AG04450 (cell line): Measurements from ENCODE around the gene DEK. TPM values are rescaled to one million over a fixed set of nuclear protein-coding genes. Genes with fewer than 3 reads are reported as not detected.
A peak's percentile ranks its signal among the peaks of the same experiment; 100 is the strongest.

Experiments
- CTCF ChIA-PET: fragments of 300-600, 350-600 bp; formaldehyde crosslinking; extraction: SDS; loops from one replicate; lab custom pipeline; 2022; ENCODE audit warnings: antibody characterized with exemption, inconsistent platforms; lab: Charles Lee
- POLR2A ChIA-PET: fragments of 350-600 bp; formaldehyde crosslinking; extraction: SDS; loops from one replicate; lab custom pipeline; 2021; ENCODE audit warnings: antibody characterized with exemption, inconsistent platforms; lab: Yijun Ruan, JAX
- DNase-seq: peaks from one replicate; pipeline ENCODE4 v3.0.0-alpha.2; 2011; ENCODE audit warnings: low read depth, low spot score
- H3K27ac ChIP-seq: one replicate; pipeline ENCODE4 v1.5.1; 2012; ENCODE audit warnings: low read depth, low read length, control low read depth
- H3K27me3 ChIP-seq: one replicate; pipeline ENCODE4 v1.6.0; 2012; ENCODE audit warnings: low read length; ENCODE audit not compliant: control insufficient read depth, insufficient read depth
- H3K4me3 ChIP-seq: 2 replicates; pipeline ENCODE4 v1.5.1; 2011; ENCODE audit warnings: mild to moderate bottlenecking, low read depth, low read length, control low read depth
- H3K9me3 ChIP-seq: 2 replicates; pipeline ENCODE4 v1.5.1; 2012; ENCODE audit warnings: low read length; ENCODE audit not compliant: control insufficient read depth, insufficient read depth
- CTCF ChIP-seq: IDR thresholded peaks from 2 replicates; pipeline ENCODE4 v1.5.1; 2011; ENCODE audit warnings: low read depth, low read length, control low read depth, inconsistent platforms
- polyA plus RNA-seq: library from polyadenylated mRNA; depleted of rRNA; stranded (reverse); fragments of >200 nt; gene quantifications from 2 replicates; pipeline ENCODE4 v1.2.3, GENCODE V29; 2011

DEK gene
- polyA plus RNA-seq, 1 experiment = 68.1 TPM

DNA sequence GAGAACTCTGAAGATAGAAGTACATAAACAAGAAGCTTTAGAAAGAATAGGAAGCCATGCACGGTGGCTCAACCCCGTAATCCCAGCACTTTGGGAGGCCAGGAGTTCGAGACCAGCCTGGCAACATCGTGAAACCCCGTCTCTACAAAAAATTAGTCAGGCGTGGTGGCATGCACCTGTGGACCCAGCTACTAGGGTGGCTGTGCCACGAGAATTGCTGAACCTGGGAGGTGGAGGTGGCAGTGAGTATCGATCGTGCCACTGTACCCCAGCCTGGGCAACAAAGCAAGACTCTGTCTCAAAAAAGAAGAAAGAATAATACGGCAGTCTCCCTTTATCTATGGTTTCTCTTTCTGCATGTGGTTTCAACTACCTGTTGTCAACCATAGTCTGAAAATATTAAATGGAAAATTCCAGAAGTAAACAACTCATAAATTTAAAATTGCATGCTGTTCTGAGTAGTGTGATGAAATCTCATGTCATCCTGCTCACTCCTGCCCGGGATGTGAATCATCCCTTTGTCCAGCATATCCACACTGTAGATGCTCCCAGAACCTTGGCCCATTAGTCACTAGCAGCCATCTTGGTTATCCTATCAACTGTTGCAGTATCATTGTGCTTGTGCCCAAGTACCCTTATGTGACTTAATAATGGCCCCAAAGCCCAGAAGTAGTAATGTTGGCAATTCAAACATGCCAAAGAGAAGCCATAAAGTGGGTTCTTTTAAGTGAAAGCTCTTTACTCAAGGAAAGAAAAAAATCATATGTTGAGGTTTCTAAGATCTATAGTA, 22.1 kb downstream of the DEK start:
- ChIA-PET POLR2A (no interaction called here), CTCF (interaction anchor here (0.6 to 1.0 kb wide), 2 partner anchors 53 to 262 kb away, joined by 3 to 4 read pairs; no protein-coding TSS in a partner anchor)
- no peak overlapping the region for H3K4me3 ChIP-seq
- peak overlapping the region; percentile 12 for H3K27ac ChIP-seq
- TF ChIP-seq CTCF = no peak
- H3K9me3 ChIP-seq = no peaks in the 10 kb centered on the region
- no peaks in the 10 kb centered on the region for H3K27me3 ChIP-seq
- DNase-seq = peak; percentile 56

- no peak overlapping the region for H3K27ac ChIP-seq
- no peaks in the 10 kb centered on the region for H3K9me3 ChIP-seq
- H3K4me3 ChIP-seq = no peak overlapping the region
- ChIA-PET POLR2A (no interaction called here), CTCF (interaction anchor here (0.6 to 1.0 kb wide), 2 partner anchors 54 to 262 kb away, joined by 3 to 4 read pairs; no protein-coding TSS in a partner anchor)
- DNase-seq = no peak
- no peaks in the 10 kb centered on the region for H3K27me3 ChIP-seq
- no peak for TF ChIP-seq CTCF
These were observed 22.9 kb downstream of the DEK start for GRCh38 chr6:18241208-18242038.

DNA sequence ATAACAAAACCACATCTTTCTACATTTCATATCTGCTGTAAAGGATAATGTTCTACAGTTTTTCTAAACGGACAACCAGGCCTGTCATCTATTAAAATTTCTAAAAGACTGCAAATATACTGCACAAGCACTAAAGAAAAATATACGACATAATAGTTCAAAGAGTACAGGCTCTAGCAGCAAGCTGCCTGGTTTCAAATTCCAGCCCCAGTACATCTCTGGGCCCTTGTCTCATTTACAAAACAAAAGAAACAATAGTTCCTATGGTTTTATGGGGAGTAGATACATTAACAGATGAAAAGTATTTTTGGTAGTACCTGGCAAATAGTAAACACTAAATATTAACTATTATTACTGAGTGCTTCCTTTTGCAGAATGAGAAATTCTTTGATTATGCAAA, 24.1 kb downstream of the DEK start:
- no peak overlapping the region for H3K4me3 ChIP-seq
- H3K9me3 ChIP-seq = no peaks in the 10 kb centered on the region
- no peak overlapping the region for H3K27ac ChIP-seq
- ChIA-PET CTCF (no interaction called here), POLR2A (no interaction called here)
- no peaks in the 10 kb centered on the region for H3K27me3 ChIP-seq
- DNase-seq = no peak
- TF ChIP-seq CTCF = no peak

- CTCF ChIA-PET = no interaction called here
- Histone ChIP-seq H3K27me3 (no peaks in the 10 kb centered on the region), H3K4me3 (no peak overlapping the region), H3K27ac (no peak overlapping the region), H3K9me3 (no peaks in the 10 kb centered on the region)
- no peak for TF ChIP-seq CTCF
- POLR2A ChIA-PET = no interaction called here
- DNase-seq = no peak
These were observed 27.2 kb downstream of the DEK start for GRCh38 chr6:18237167-18237566.
